Breast epithelium (tissue), 4 donors: ENCODE measurements around the gene PPM1L. TPM values are rescaled to one million over a fixed set of nuclear protein-coding genes. Genes with fewer than 3 reads are reported as not detected.
"Not testable (repeated sequence)": the region's sequence is repeated elsewhere in the genome, so short reads cannot be mapped to it uniquely, and the experiment has no call there.

Source experiments
- DNase-seq, 2 donors: peaks; one replicate each; pipeline ENCODE4 v3.0.0-alpha.2; 2019; ENCODE audit warnings: low spot score in 2 of 2
- H3K27ac ChIP-seq, 2 donors: fragments of 200-600 bp; sonication (generic) in 1 of 2; one replicate each; pipeline ENCODE4 v1.5.1; 2016 to 2019; ENCODE audit warnings: mild to moderate bottlenecking in 1 of 2
- H3K27me3 ChIP-seq, 2 donors: fragments of 200-600 bp; sonication (generic) in 1 of 2; one replicate each; pipeline versions ENCODE4 v1.5.1 to v1.6.0; 2017 to 2019; ENCODE audit warnings: control low read depth in 1 of 2, mild to moderate bottlenecking in 1 of 2
- H3K36me3 ChIP-seq: fragments of 200-600 bp; one replicate; pipeline ENCODE4 v1.5.1; 2019
- H3K4me1 ChIP-seq, 2 donors: fragments of 200-600 bp; sonication (generic); one replicate each; pipeline ENCODE4 v1.5.1; 2016 to 2019; ENCODE audit warnings: control low read depth in 1 of 2
- H3K4me3 ChIP-seq, 3 donors: fragments of 200-600 bp; sonication (generic); 1 replicate in 2 of 3; 2 replicates in 1 of 3; pipeline ENCODE4 v1.5.1; 2016 to 2019; ENCODE audit warnings: mild to moderate bottlenecking in 3 of 3, moderate library complexity in 2 of 3
- H3K9me3 ChIP-seq, 2 donors: fragments of 200-600 bp; sonication (generic) in 1 of 2; one replicate each; pipeline ENCODE4 v1.5.1; 2016 to 2019; ENCODE audit warnings: control low read depth in 1 of 2
- CTCF ChIP-seq, 3 donors: fragments of 450-650 bp; IDR thresholded peaks; one replicate each; pipeline ENCODE4 v1.5.1; 2016 to 2017; ENCODE audit warnings: antibody characterized with exemption in 3 of 3, mild to moderate bottlenecking in 3 of 3, moderate library complexity in 3 of 3
- POLR2A ChIP-seq: fragments of 450-650 bp; IDR thresholded peaks from one replicate; pipeline ENCODE4 v1.6.1; 2016; ENCODE audit warnings: antibody characterized with exemption, mild to moderate bottlenecking, moderate library complexity
- POLR2AphosphoS5 ChIP-seq, 3 donors: sonication (generic); formaldehyde crosslinking; IDR thresholded peaks; one replicate each; pipeline ENCODE4 v1.6.1; 2017; ENCODE audit warnings: antibody characterized with exemption in 3 of 3
- intact Hi-C: fragments of 100-400 bp; cut with DNase I; formaldehyde crosslinking; loops from one replicate; pipeline ENCODE4 v1.15.1; 2023; ENCODE audit warnings: low total_unique reads
- total RNA-seq, 3 donors: library from RNA; depleted of rRNA; stranded (reverse); fragments of >200 nt; gene quantifications; one replicate each; pipeline ENCODE4 v1.1.0, GENCODE V29; 2016

Gene PPM1L
- total RNA-seq, 3 donors from 2014 or later, result 12.8 to 136 (median 24.6) TPM

- no peaks in the 10 kb centered on the region for H3K4me1 ChIP-seq
- H3K36me3 ChIP-seq, result no peaks in the 10 kb centered on the region
- H3K27ac ChIP-seq, result no peak overlapping the region
- intact Hi-C loops, result no loop called here
- H3K9me3 ChIP-seq, result peaks cover 5 to 7% of the 10 kb centered on the region in 2 donors
- no peak overlapping the region for H3K4me3 ChIP-seq
- DNase-seq, result no peak
- no peak for TF ChIP-seq CTCF (IDR thresholded peaks at IDR 0.05)
- no peak for TF ChIP-seq POLR2AphosphoS5 (IDR thresholded peaks at IDR 0.05)
- TF ChIP-seq POLR2A, result no peak
- no peaks in the 10 kb centered on the region for H3K27me3 ChIP-seq
These were observed 270.8 kb downstream of the PPM1L start for GRCh38 chr3:161026612-161027510.

GRCh38 chr3:161028555-161029153 is 272.6 kb downstream of the PPM1L start:
- Histone ChIP-seq H3K36me3 (no peaks in the 10 kb centered on the region), H3K9me3 (no peaks in the 10 kb centered on the region), H3K4me3 (no peak overlapping the region), H3K27ac (no peak overlapping the region), H3K27me3 (no peaks in the 10 kb centered on the region), H3K4me1 (no peaks in the 10 kb centered on the region)
- intact Hi-C loops, result no loop called here
- no peak for TF ChIP-seq POLR2A
- no peak for TF ChIP-seq CTCF (IDR thresholded peaks at IDR 0.05)
- TF ChIP-seq POLR2AphosphoS5 (IDR thresholded peaks at IDR 0.05), result no peak
- DNase-seq, result no peak

GRCh38 chr3:161031134-161031533 is 275.1 kb downstream of the PPM1L start:
- intact Hi-C loops, result no loop called here
- no peak for TF ChIP-seq POLR2A
- no peak for TF ChIP-seq CTCF (IDR thresholded peaks at IDR 0.05)
- TF ChIP-seq POLR2AphosphoS5 (IDR thresholded peaks at IDR 0.05), result no peak
- Histone ChIP-seq H3K27ac (peak overlapping the region in 1 of 2 donors; percentile 2), H3K4me3 (no peak overlapping the region), H3K9me3 (no peaks in the 10 kb centered on the region), H3K36me3 (no peaks in the 10 kb centered on the region), H3K27me3 (no peaks in the 10 kb centered on the region), H3K4me1 (no peaks in the 10 kb centered on the region)
- DNase-seq, result no peak

- H3K27ac ChIP-seq, H3K36me3 ChIP-seq, DNase-seq, H3K4me3 ChIP-seq, H3K9me3 ChIP-seq, H3K4me1 ChIP-seq, intact Hi-C loops, H3K27me3 ChIP-seq: not testable (repeated sequence)
These were observed 279.0 kb downstream of the PPM1L start for GRCh38 chr3:161034913-161035550.

GRCh38 chr3:161035711-161036110 is 279.7 kb downstream of the PPM1L start:
- TF ChIP-seq CTCF (IDR thresholded peaks at IDR 0.05) (no peak), POLR2A (no peak), POLR2AphosphoS5 (IDR thresholded peaks at IDR 0.05) (no peak)
- Histone ChIP-seq H3K9me3 (no peaks in the 10 kb centered on the region), H3K4me1 (no peaks in the 10 kb centered on the region), H3K36me3 (no peaks in the 10 kb centered on the region), H3K27ac (no peak overlapping the region), H3K27me3 (no peaks in the 10 kb centered on the region), H3K4me3 (no peak overlapping the region)
- intact Hi-C loops, result no loop called here
- no peak for DNase-seq
